NCI-H2081 treated with DMSO at 0.1 percent for 48 hours (cell line): Measurements from ENCODE around the gene TMC5.

Experiments used
- DNase-seq: peaks from one replicate; lab custom pipeline; 2025; lab: John Stamatoyannopoulos, UW

The TMC5 gene

DNA sequence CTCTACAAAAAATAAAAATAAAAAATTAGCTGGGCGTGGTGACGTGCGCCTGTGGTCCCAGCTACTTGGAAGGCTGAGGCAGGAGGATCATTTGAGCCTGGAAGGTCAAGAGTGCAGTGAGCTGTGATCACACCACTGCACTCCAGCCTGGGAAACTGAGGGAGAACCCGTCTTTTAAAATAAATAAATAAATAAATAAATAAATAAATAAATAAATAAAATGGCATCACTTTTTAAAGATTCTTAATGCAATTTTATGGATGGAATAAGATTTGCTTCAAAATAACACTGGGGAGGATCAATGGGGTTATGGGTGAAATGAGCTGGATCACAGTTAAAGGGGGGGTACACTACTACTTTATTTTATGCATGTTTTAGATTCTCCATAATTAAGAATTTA lies 89.3 kb downstream of the TMC5 start:
- DNase-seq = no peak

GRCh38 chr16:19507867-19508266 lies 90.2 kb downstream of the TMC5 start:
- no peak for DNase-seq

- no peak for DNase-seq
Measured at GRCh38 chr16:19512297-19512696, 94.6 kb downstream of the TMC5 start.

DNA sequence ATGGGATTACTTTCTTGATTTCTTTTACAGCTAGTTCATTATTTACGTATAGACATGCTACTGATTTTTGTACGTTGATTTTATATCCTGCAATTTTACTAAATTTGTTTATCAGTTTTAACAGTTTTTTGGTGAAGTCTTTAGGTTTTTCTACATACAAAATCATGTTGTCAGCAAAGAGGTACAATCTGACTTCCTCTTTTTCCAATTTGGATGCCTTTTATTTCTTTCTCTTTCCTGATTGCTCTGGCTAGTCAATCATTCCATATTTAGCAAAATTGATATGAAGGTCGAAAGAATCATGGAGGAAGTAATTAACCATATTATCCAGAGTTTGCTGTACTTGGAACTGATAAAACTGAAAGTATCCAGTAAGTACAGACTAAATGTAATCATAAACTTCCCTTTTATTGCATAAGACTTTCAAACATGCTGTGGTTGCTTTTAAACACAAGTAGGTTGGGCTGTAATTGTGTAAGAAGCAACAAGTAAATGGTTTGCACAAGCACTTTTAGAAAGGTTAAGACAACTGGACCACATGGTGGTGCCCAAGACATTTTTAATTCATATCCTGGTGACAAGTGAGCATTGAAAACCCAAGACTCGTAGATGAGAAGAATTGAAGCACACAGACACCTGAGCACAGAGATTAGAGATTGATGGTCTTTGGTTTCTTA lies 95.8 kb downstream of the TMC5 start:
- no peak for DNase-seq

GRCh38 chr16:19515757-19516156 lies 98.1 kb downstream of the TMC5 start:
- DNase-seq = no peak

DNA sequence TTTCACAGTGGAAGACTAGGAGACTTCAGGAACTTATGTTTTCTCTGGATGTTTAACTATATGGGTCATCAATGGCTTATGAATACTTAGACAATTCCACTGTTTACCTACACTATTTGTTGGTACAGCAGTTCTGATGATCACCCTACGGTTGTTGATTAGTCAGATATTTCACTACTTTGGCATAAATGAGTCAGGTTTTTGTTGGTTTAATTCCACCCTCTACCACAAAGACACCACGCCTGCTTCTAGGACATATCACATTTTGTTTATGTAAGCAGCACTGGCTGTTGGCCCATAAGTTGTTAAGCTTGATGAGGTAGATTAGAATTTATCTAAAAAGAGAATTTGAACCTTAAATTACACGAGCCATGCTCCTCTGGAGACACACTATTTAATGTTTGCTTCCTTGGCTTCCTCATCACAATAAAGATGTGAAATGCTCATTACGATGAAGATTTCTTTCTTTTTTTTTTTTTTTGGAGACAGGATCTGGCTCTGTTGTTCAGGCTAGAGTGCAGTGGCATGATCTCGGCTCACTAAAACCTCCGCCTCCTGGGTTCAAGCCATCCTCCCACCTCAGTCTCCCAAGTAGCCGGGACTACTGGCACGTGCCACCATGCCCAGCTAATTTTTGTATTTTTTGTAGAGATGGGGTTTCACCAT lies 99.9 kb downstream of the TMC5 start:
- no peak for DNase-seq

DNA sequence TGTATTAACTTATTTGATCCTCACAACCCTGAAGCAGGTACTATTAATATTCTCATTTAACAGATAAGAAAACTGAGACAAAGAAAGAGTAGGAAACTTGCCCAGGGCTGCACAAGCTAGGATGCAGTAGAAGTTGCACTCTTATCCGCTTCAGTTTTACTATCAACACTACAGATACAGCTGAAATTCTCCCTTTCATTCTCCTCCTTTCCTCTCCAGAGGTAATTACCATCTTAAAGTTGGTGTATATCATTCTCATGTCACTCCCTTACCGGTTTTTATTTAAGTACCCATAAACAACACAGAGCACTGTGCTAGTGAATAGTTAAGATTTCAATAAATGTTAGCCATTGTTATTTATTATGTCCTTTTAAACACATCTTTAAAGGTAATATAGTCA lies 100.7 kb downstream of the TMC5 start:
- no peak for DNase-seq

DNA sequence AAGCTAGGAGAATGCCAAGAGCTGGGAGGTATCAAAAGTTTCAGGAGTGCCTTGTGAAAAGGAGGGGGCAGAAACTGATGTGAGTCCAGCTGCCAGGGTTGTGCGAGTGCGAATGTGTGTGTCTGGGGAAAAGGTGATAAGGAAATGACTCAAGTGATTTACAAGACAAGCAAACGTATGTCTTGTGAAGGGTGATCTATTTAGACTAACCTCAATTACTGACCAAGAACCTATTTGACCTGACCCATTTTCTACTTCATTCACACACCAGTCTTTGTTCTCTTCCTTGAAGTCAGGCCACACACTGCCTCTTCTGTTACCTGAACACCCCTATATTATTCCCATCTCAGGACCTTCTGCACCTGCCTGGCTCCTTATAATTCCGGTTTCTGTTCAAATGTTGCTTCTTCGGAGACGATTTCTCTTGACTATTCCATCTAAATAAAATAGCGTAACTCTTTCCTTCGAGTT lies 103.2 kb downstream of the TMC5 start:
- DNase-seq = no peak

GRCh38 chr16:19521471-19522396 lies 104.1 kb downstream of the TMC5 start, which contains the start of gene GDE1:
TSS of gene GDE1 (minus strand) at chr16:19522098. CDS start at chr16:19521964, 134 bp downstream.
- peak; percentile 81 for DNase-seq

DNA sequence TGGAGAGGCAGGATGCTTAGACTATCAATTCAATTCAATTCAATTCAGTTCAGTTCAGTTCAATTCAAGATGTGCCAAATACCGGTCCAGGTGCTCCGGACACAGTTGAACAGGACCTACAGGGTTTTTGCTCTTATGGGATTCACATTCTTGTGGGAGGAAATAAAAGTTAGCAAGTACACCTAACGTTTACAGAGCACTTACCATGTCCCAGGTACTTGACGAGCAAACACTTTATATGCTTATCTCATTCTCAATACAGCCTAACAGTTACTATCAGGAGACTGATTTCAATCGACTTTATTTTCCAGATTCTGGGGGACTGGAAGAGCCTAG lies 104.7 kb downstream of the TMC5 start:
- DNase-seq = no peak

DNA sequence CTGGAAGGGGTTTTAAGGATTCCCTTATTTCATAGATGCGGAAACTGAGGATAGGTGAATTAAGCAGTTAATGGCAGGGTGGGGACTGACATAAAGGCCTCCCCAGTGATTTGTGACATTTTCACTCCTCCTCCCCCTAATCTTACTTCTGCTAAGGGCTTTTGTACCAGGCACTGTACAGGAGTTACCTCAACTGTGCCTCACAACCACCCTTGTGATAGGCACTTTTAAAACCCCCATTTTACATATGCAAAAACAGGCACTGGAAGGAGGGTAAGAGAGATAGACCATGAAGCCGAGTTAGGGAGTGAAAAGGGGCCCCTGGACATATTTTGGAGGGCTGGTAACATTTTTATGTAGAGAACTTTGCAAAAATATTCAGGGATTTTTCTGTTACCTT lies 105.1 kb downstream of the TMC5 start:
- no peak for DNase-seq

DNA sequence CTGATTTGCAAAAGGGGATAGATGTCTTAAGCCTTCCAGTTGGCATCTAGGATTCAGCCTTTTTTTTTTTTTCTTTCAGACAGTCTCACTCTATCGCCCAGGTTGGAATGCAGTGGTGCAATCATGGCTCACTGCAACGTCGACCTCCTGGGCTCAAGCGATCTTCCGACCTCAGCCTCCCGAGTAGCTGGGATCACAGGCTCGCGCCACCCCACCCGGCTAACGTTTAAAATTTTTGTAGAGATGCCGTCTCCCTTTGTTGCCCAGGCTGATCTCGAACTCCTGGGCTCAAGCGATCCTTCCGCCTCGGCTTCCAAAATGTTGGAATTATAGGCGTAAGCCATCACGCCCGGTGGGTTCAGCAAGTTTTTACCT lies 105.5 kb downstream of the TMC5 start:
- DNase-seq = no peak

DNA sequence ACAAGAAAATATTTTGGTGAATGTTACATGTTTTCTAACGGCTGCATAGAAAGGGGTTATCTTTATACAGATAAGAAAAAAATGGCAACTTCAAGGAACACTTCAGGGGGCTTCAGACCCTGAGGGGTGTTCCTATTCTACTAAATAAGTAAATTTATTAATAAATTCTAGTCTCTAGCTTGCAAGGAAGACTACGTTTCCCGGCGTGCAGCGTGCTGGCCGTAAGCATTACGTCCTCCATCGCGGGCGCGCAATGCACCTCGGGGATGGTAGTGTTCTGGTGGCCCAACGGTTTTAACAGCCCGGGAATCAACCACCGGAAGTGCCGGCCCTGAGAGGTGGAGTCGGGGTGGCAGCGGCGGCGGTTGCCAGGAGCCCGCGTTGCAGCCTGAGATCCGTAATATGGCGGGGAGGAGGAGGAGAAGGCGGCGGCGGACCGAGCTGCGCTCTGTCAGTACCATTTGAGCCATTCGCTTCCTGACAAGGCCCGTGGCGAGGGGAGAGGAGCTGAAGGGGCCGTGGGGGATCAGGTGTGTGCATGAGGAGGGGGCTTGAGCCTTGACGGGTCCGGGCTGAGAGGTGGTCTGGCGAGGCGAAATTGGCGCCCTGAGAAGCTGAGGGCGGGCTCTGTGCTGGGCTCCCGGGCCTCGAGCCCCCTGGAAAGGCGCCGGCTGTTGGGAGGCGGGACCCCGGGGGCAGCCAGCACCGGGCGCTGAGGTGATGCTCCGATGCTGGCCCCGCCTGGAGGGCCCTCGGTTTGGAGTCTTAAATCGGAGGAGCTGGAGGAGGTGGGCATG lies 106.1 kb downstream of the TMC5 start, which contains the start of gene CCP110:
TSS of gene CCP110 (plus strand) at position 384 of the 797 bp plus-strand sequence. CDS start 3,940 bp downstream, outside the sequence.
- peak; percentile 84 for DNase-seq

GRCh38 chr16:19524356-19524615 lies 106.6 kb downstream of the TMC5 start:
- no peak for DNase-seq

- no peak for DNase-seq
Measured at GRCh38 chr16:19524616-19525384, 107.1 kb downstream of the TMC5 start.

GRCh38 chr16:19525385-19525723 lies 107.7 kb downstream of the TMC5 start:
- DNase-seq = no peak

DNA sequence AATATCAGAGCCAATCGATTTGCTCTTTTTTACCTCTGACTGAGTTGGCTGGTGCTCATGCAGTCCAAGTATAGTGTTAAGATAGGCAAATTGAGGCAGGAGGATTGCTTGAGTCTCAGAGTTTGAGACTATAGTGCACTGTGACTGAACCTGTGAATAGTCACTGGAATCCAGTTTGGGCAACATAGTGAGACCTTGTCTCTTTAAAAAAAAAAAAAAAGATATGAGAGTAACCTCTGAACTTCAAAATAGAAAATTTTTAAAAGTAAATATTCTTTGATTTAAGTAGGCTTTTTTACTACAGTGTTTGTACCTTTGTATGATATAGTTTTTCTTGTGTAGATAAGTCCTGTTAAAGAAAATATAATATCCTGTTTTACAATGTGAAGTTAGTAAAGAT lies 109.5 kb downstream of the TMC5 start:
- DNase-seq = no peak

DNA sequence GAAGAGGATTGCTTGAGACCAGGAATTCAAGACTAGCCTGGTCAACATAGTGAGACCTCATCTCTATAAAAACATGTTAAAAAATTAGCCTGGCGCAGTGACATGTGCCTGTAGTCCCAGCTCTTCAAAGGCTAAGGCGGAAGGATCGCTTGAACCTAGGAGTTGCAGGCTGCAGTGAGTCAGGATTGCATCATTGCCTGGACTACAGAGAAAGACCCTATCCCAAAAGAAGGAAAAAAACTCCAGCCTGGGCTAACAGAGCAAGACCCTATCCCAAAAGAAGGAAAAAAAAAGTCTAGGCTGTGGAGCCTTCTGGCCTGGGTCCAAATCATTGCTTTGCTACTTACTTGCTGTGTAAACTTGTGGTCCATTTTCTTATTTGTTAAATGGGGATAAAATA lies 111.0 kb downstream of the TMC5 start:
- DNase-seq = no peak

DNA sequence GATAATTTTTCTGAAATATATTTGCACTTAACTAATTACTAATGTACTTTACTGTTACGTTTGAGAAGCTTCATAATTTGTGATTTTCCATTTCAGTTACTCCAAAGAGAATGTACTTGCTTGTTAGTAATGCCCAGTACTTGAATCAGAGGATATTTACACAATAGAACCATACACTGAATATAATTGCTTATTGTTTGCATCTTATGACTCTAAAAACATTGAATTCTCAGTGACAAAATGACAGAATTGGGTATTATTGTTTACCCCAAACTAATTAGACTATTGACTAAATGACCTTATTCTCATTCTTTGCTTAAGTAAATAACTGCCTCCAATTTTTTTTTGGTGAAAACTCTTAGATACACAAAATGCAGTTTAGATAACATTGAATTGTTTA lies 114.9 kb downstream of the TMC5 start:
- no peak for DNase-seq

GRCh38 chr16:19540241-19540970 lies 122.7 kb downstream of the TMC5 start:
- no peak for DNase-seq
